Uterus (tissue), 2 donors: ENCODE data around the gene DLGAP1.
"Not testable (repeated sequence)": the region's sequence is repeated elsewhere in the genome, so short reads cannot be mapped to it uniquely, and the experiment has no call there.

ENCODE experiments used
- POLR2A ChIP-seq, 2 donors: fragments of 450-650 bp; IDR thresholded peaks; one replicate each; pipeline ENCODE4 v1.6.1; 2016; ENCODE audit warnings: antibody characterized with exemption in 2 of 2, mild to moderate bottlenecking in 1 of 2, moderate library complexity in 1 of 2
- TF ChIP-seq, protein P1 (sequence below), 4 experiments: fragments of 200-600 bp in 2 of 4; fragments of 450-650 bp in 2 of 4; sonication (generic) in 2 of 4; IDR thresholded peaks; one replicate each; pipeline ENCODE4 v1.5.1; 2016 to 2019; ENCODE audit warnings: antibody characterized with exemption in 4 of 4, mild to moderate bottlenecking in 2 of 4, moderate library complexity in 1 of 4

DNA sequence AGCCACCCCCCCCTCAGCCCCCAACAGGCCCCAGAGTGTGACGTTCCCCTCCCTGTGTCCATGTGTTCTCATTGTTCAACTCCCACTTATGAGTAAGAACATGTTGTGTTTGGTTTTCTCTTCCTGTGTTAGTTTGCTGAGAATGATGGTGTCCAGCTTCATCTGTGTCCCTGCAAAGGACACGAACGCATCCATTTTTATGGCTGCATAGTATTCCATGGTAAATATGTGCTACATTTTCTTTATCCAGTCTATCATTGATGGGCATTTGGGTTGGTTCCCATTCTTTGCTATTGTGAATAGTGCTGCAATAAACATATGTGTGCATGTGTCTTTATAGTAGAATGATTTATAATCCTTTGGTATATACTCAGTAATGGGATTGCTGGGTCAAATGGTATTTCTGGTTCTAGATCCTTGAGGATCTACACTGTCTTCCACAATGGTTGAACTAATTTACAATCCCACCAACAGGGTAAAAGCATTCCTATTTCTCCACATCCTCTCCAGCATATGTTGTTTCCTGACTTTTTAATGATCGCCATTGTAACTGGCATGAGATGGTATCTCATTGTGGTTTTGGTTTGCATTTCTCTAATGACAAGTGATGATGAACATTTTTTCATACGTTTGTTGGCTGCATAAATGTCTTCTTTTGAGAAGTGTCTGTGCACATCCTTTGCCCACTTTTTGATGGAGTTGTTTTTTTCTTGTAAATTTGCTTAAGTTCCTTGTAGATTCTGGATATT, 760.9 kb downstream of the DLGAP1 start:
- TF ChIP-seq, protein P1, sequence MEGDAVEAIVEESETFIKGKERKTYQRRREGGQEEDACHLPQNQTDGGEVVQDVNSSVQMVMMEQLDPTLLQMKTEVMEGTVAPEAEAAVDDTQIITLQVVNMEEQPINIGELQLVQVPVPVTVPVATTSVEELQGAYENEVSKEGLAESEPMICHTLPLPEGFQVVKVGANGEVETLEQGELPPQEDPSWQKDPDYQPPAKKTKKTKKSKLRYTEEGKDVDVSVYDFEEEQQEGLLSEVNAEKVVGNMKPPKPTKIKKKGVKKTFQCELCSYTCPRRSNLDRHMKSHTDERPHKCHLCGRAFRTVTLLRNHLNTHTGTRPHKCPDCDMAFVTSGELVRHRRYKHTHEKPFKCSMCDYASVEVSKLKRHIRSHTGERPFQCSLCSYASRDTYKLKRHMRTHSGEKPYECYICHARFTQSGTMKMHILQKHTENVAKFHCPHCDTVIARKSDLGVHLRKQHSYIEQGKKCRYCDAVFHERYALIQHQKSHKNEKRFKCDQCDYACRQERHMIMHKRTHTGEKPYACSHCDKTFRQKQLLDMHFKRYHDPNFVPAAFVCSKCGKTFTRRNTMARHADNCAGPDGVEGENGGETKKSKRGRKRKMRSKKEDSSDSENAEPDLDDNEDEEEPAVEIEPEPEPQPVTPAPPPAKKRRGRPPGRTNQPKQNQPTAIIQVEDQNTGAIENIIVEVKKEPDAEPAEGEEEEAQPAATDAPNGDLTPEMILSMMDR (IDR thresholded peaks at IDR 0.05) = not testable (repeated sequence)
- not testable (repeated sequence) for TF ChIP-seq POLR2A (IDR thresholded peaks at IDR 0.05)
